Panc1 (cell line): ENCODE measurements around the gene TPD52L1.

ENCODE experiments used
- CTCF ChIP-seq: fragments of 450-650 bp; IDR thresholded peaks from 2 replicates; pipeline ENCODE4 v1.5.1; 2017; ENCODE audit warnings: mild to moderate bottlenecking
- POLR2AphosphoS5 ChIP-seq: IDR thresholded peaks from 2 replicates; pipeline ENCODE4 v1.6.1; 2012; ENCODE audit warnings: mild to moderate bottlenecking, low read depth, low read length, moderate library complexity
- REST ChIP-seq, 2 experiments: IDR thresholded peaks; 2 replicates each; pipeline ENCODE4 v1.6.1; 2011 to 2012; ENCODE audit warnings: low read depth in 2 of 2, control low read depth in 1 of 2, low read length in 1 of 2, mild to moderate bottlenecking in 1 of 2, moderate library complexity in 1 of 2; ENCODE audit not compliant: insufficient read depth in 1 of 2
- SIN3A ChIP-seq: IDR thresholded peaks from 2 replicates; pipeline ENCODE4 v1.6.1; 2012; ENCODE audit warnings: low read depth, mild to moderate bottlenecking, low read length, moderate library complexity, borderline replicate concordance; ENCODE audit not compliant: insufficient read depth
- TCF7L2 ChIP-seq: IDR thresholded peaks from 2 replicates; pipeline ENCODE4 v1.6.1; 2011; ENCODE audit warnings: mild to moderate bottlenecking, low read depth, low read length, inconsistent platforms

GRCh38 chr6:125156496-125156895 is 2.9 kb downstream of the TPD52L1 start:
- TF ChIP-seq CTCF = no peak
- TF ChIP-seq TCF7L2 = no peak
- no peak for TF ChIP-seq POLR2AphosphoS5
- no peak for TF ChIP-seq REST (IDR thresholded peaks at IDR 0.05; ENCODE audit: insufficient read depth in 1 of 2, low read depth in 2 of 2, low read length in 1 of 2)
- TF ChIP-seq SIN3A = no peak
